HL-60/S4 (cell line): ENCODE measurements around the gene PPP2CA.

Source experiments
- in situ Hi-C: fragments of 300-500 bp; cut with MboI; formaldehyde crosslinking; loops from 2 replicates; pipeline ENCODE4 v1.14.3; 2022; ENCODE audit warnings: low sequenced_read_pairs

PPP2CA gene

GRCh38 chr5:134151723-134152122 lies 74.2 kb downstream of the PPP2CA start:
- in situ Hi-C loops, result no loop called here

- in situ Hi-C loops, result no loop called here
These were observed 76.1 kb downstream of the PPP2CA start for GRCh38 chr5:134149571-134150303.

- in situ Hi-C loops, result no loop called here
These were observed 76.8 kb downstream of the PPP2CA start for GRCh38 chr5:134148986-134149539.

DNA sequence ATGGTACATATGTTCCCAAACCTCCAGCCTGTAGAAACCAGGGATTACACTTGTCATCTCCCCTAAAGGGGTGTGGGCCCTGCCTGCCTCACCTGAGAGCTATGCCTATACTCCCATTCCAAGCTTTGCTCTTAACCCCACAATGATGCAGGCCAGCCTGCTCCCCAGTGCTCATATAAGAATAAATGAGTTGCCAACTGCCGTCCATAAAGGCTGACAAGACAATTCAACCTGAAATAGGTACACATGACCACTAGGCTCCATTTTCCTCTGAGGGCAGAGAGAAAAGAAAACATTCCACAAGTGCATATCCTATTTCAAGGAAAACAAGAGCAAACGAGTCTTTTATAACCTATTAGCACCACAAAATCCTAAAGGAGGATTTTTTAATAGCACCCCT lies 77.6 kb downstream of the PPP2CA start:
- in situ Hi-C loops, result no loop called here

- in situ Hi-C loops, result no loop called here
These were observed 79.0 kb downstream of the PPP2CA start for GRCh38 chr5:134146651-134147518.

DNA sequence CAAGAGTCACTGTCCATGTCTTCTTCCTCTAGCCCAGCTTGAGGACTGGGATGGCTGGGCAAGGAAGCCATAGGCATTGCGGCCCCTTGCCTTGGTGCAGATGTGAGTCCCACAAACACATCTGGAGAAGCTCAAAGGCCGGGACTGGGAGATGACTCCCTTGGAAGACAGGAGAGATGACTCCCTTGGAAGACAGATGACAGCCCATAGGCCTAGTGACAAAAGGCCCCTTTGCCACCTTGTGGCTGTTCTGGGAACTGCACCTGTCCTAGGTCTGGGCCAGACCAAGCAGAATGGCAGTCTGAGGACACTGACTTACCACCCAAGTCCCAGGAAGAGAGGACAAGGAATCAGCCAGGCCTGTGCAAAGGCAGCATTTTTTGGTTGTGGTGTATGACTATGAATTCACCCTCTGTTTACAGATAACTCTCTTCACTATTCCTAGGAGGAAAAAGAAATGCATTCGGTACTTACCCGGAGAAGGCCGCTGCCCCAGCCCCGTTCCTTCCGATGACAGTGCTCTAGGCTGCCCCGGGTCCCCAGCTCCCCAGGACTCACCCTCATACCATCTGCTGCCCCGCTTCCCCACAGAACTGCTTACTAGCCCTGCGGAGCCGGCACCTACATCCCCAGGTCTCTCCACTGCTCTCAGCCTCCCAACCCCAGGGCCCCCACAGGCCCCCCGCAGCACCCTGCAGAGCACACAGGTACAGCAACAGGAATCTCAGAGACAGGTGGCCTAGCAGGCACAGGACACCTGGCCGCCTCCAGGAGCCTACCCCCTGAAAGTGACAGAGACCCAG lies 79.9 kb downstream of the PPP2CA start:
- in situ Hi-C loops, result no loop called here

DNA sequence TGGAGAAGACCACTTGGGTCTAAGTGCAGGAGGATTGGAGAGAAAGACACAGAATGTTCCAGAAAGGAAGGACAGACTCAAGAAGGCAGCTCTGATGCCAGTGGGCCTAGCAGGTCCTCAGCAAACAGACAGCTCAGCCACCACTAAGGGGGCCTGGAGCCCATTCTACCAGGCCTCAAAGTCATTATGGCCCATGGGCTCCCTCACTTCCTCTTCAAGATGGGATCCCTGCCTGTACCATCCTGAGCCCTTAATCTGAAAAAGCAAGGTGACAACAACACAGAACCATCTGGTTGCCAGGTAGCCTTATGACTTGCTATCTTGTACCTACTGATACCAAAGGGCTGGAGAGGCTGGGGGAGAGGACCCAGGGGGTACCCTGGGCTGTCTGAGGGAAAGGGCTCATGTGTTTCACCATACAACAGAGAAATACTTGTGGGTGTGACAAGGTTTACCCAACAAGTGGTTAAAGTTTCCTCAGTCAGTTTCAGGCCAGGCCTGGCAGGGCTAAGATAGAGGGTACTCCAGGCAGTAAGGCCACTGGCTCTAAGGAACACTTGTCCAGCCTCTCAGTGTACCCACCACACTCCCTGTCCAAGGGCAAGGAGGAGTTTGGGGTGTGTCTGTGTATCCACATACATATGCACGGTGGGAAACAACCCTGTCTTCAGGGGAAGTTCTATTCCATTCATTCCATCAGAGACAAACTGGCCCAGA lies 80.7 kb downstream of the PPP2CA start:
- in situ Hi-C loops, result no loop called here
